ENCODE measurements around the gene ATP11A.

Gene ATP11A

DNA sequence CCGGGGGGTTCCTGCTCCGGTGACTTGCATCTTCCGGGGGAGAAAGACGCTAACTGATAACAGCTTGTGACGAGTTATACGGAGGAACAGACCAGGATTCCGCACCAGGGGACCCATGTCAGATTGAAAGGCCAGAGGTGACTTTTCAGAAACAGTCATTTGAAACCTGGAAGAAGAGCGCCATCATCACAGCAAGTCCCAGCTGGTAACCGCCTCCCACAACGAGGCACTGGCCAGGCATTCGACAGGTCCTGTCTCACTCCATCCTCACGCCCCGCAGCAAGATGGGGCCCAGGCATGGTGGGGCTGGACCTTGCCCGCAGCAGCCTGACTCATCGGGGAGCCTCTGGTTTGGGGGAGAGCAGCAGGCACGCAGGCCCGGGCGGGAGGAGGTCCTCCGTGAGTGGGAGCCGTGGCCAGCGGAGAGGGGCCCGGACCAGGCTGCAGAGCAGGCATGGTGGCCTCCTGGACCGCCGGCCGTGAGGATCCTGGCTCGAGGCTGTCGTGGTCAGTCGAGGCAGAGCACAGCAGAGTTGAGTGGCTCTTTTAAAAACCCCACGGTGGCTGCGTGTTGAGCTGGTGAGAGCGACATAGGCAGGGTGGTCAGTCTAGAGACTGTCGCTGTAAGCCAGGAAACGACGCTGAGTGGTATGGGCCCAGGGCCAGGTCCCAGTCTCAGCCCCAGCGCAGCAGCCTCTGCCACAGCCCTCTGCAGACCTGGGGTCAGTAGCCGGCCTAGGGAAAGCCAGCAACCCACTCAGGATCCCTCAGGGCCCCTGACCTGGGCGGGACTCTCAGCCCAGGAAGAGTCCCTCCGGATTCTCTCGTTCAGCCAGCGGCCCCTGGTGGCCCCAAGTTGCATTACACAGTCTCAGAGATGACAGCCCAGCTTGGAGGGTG lies 184.3 kb downstream of the ATP11A start:
- Histone ChIP-seq H3K36me3 (ENCODE audit: insufficient read depth, insufficient read length, low read length) (peaks cover 35% of the 10 kb centered on the region), H3K9me3 (ENCODE audit: insufficient read depth, low read length) (peaks cover 3% of the 10 kb centered on the region; the same call in 1 of the 2 replicates), H3K4me1 (ENCODE audit: insufficient read depth, insufficient read length) (peaks cover 5% of the 10 kb centered on the region), H3K9ac (ENCODE audit: insufficient read length, low read depth) (peak overlapping the region; percentile 50), H3K4me3 (ENCODE audit: insufficient read length, low read depth) (no peak overlapping the region), H3K27me3 (ENCODE audit: insufficient read depth, insufficient read length) (no peaks in the 10 kb centered on the region)
- no peak for DNase-seq (ENCODE audit: low read depth, low spot score)
- TF ChIP-seq SUZ12 (IDR thresholded peaks at IDR 0.05; ENCODE audit: extremely low read depth, insufficient read depth, insufficient read length) (no peak), ZNF274 (IDR thresholded peaks at IDR 0.05; ENCODE audit: low read depth, low read length) (no peak), YY1 (IDR thresholded peaks at IDR 0.05; ENCODE audit: insufficient read depth, insufficient read length) (no peak)

- H3K4me3 ChIP-seq (ENCODE audit: insufficient read length, low read depth) = no peak overlapping the region
- no peak overlapping the region for H3K9ac ChIP-seq (ENCODE audit: insufficient read length, low read depth)
- DNase-seq (ENCODE audit: low read depth, low spot score) = no peak
- peaks cover 38% of the 10 kb centered on the region for H3K36me3 ChIP-seq (ENCODE audit: insufficient read depth, insufficient read length, low read length)
- no peaks in the 10 kb centered on the region for H3K27me3 ChIP-seq (ENCODE audit: insufficient read depth, insufficient read length)
- peaks cover 3% of the 10 kb centered on the region; the same call in 1 of the 2 replicates for H3K9me3 ChIP-seq (ENCODE audit: insufficient read depth, low read length)
- peaks cover 5% of the 10 kb centered on the region for H3K4me1 ChIP-seq (ENCODE audit: insufficient read depth, insufficient read length)
- TF ChIP-seq SUZ12 (IDR thresholded peaks at IDR 0.05; ENCODE audit: extremely low read depth, insufficient read depth, insufficient read length) (no peak), ZNF274 (IDR thresholded peaks at IDR 0.05; ENCODE audit: low read depth, low read length) (no peak), YY1 (IDR thresholded peaks at IDR 0.05; ENCODE audit: insufficient read depth, insufficient read length) (no peak)
Measured at GRCh38 chr13:112874751-112875300, 185.0 kb downstream of the ATP11A start.

- Histone ChIP-seq H3K27me3 (ENCODE audit: insufficient read depth, insufficient read length) (no peaks in the 10 kb centered on the region), H3K4me3 (ENCODE audit: insufficient read length, low read depth) (no peak overlapping the region), H3K9me3 (ENCODE audit: insufficient read depth, low read length) (peaks cover 3% of the 10 kb centered on the region; the same call in 1 of the 2 replicates), H3K4me1 (ENCODE audit: insufficient read depth, insufficient read length) (peaks cover 5% of the 10 kb centered on the region), H3K9ac (ENCODE audit: insufficient read length, low read depth) (no peak overlapping the region), H3K36me3 (ENCODE audit: insufficient read depth, insufficient read length, low read length) (peaks cover 45% of the 10 kb centered on the region)
- no peak for TF ChIP-seq SUZ12 (IDR thresholded peaks at IDR 0.05; ENCODE audit: extremely low read depth, insufficient read depth, insufficient read length)
- TF ChIP-seq YY1 (IDR thresholded peaks at IDR 0.05; ENCODE audit: insufficient read depth, insufficient read length) = no peak
- no peak for TF ChIP-seq ZNF274 (IDR thresholded peaks at IDR 0.05; ENCODE audit: low read depth, low read length)
- DNase-seq (ENCODE audit: low read depth, low spot score) = no peak
Measured at GRCh38 chr13:112875627-112876026, 185.8 kb downstream of the ATP11A start.

DNA sequence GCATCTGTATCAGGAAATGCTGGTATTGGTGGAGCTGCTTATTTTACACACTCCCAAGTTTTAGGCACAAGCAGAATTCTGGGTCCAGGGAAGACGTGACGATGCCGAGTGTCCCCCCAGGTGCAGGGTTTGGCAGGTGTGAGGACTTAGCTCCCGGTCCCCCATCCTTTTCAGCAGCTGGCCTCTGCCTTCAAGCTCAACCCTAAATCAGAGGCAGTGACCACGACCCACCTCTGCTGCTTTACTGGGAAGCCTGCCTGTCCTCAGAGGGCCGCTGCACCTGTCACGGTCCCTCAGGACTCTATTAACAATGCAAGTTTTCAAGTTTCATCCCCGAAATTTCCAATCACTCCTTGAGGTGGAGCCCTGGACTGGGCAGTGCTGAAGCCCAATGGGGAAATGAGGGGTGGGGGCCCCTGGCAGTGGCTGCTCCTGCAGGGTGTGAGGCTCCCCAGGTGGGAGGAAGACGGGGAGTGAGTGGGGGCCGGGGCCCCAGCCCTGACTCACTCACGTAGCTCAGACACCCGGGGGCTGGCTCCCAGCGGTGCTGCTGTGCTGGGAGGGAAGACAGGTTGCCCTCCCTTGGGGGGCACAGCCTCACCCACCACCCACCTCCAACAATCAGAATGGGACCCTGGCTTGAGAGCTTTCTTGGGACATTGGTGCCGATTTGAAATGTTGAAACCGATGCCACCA lies 186.6 kb downstream of the ATP11A start:
- TF ChIP-seq SUZ12 (IDR thresholded peaks at IDR 0.05; ENCODE audit: extremely low read depth, insufficient read depth, insufficient read length) = no peak
- no peak for TF ChIP-seq ZNF274 (IDR thresholded peaks at IDR 0.05; ENCODE audit: low read depth, low read length)
- no peak for TF ChIP-seq YY1 (IDR thresholded peaks at IDR 0.05; ENCODE audit: insufficient read depth, insufficient read length)
- DNase-seq (ENCODE audit: low read depth, low spot score) = no peak
- Histone ChIP-seq H3K27me3 (ENCODE audit: insufficient read depth, insufficient read length) (no peaks in the 10 kb centered on the region), H3K4me1 (ENCODE audit: insufficient read depth, insufficient read length) (peaks cover 5% of the 10 kb centered on the region), H3K9ac (ENCODE audit: insufficient read length, low read depth) (no peak overlapping the region), H3K36me3 (ENCODE audit: insufficient read depth, insufficient read length, low read length) (peaks cover 53% of the 10 kb centered on the region), H3K9me3 (ENCODE audit: insufficient read depth, low read length) (peaks cover 3% of the 10 kb centered on the region; the same call in 1 of the 2 replicates), H3K4me3 (ENCODE audit: insufficient read length, low read depth) (no peak overlapping the region)

DNA sequence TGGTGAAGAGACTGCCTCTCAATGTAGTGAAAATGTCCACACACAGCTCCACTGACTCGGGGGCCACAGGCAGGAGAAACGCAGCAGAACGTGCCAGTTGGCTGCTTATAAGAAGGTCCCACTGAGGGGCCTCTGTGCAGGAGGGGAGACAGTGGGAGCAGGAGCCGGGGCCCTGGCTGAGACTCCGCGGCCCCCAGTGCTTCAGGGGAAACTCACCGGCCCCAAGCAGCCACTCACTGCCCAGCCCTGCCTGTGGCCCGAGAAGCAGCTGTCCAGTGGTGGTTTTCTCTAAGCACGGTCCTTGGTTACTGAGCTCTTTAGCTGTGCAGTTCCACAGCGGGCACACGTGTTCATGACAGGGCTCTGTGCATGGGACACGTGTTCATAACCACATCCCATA lies 187.2 kb downstream of the ATP11A start:
- H3K9ac ChIP-seq (ENCODE audit: insufficient read length, low read depth) = no peak overlapping the region
- DNase-seq (ENCODE audit: low read depth, low spot score) = no peak
- H3K4me3 ChIP-seq (ENCODE audit: insufficient read length, low read depth) = no peak overlapping the region
- TF ChIP-seq ZNF274 (IDR thresholded peaks at IDR 0.05; ENCODE audit: low read depth, low read length) = no peak
- TF ChIP-seq YY1 (IDR thresholded peaks at IDR 0.05; ENCODE audit: insufficient read depth, insufficient read length) = no peak
- no peak for TF ChIP-seq SUZ12 (IDR thresholded peaks at IDR 0.05; ENCODE audit: extremely low read depth, insufficient read depth, insufficient read length)
- peaks cover 5% of the 10 kb centered on the region for H3K4me1 ChIP-seq (ENCODE audit: insufficient read depth, insufficient read length)
- H3K27me3 ChIP-seq (ENCODE audit: insufficient read depth, insufficient read length) = no peaks in the 10 kb centered on the region
- H3K36me3 ChIP-seq (ENCODE audit: insufficient read depth, insufficient read length, low read length) = peaks cover 54% of the 10 kb centered on the region
- peaks cover 3% of the 10 kb centered on the region; the same call in 1 of the 2 replicates for H3K9me3 ChIP-seq (ENCODE audit: insufficient read depth, low read length)

- peaks cover 5% of the 10 kb centered on the region for H3K4me1 ChIP-seq (ENCODE audit: insufficient read depth, insufficient read length)
- TF ChIP-seq ZNF274 (IDR thresholded peaks at IDR 0.05; ENCODE audit: low read depth, low read length) (no peak), SUZ12 (IDR thresholded peaks at IDR 0.05; ENCODE audit: extremely low read depth, insufficient read depth, insufficient read length) (no peak), YY1 (IDR thresholded peaks at IDR 0.05; ENCODE audit: insufficient read depth, insufficient read length) (no peak)
- DNase-seq (ENCODE audit: low read depth, low spot score) = no peak
Measured at GRCh38 chr13:112877539-112877938, 187.7 kb downstream of the ATP11A start.

More at GRCh38 chr13:112877539-112877938, 187.7 kb downstream of the ATP11A start:
- Histone ChIP-seq H3K9me3 (ENCODE audit: insufficient read depth, low read length) (peaks cover 3% of the 10 kb centered on the region; the same call in 1 of the 2 replicates), H3K27me3 (ENCODE audit: insufficient read depth, insufficient read length) (no peaks in the 10 kb centered on the region), H3K4me3 (ENCODE audit: insufficient read length, low read depth) (no peak overlapping the region), H3K9ac (ENCODE audit: insufficient read length, low read depth) (no peak overlapping the region), H3K36me3 (ENCODE audit: insufficient read depth, insufficient read length, low read length) (peaks cover 58% of the 10 kb centered on the region)

Data from NT2/D1 (cell line).